HG02938 (cell line): ENCODE data around the gene MBTPS1.

Experiments
- ATAC-seq: cut with Tn5 transposase; IDR thresholded peaks from one replicate; pipeline ENCODE4 v1.9.1; 2021; ENCODE audit warnings: mild to moderate bottlenecking, moderate library complexity; ENCODE audit not compliant: unreplicated experiment

The MBTPS1 gene

DNA sequence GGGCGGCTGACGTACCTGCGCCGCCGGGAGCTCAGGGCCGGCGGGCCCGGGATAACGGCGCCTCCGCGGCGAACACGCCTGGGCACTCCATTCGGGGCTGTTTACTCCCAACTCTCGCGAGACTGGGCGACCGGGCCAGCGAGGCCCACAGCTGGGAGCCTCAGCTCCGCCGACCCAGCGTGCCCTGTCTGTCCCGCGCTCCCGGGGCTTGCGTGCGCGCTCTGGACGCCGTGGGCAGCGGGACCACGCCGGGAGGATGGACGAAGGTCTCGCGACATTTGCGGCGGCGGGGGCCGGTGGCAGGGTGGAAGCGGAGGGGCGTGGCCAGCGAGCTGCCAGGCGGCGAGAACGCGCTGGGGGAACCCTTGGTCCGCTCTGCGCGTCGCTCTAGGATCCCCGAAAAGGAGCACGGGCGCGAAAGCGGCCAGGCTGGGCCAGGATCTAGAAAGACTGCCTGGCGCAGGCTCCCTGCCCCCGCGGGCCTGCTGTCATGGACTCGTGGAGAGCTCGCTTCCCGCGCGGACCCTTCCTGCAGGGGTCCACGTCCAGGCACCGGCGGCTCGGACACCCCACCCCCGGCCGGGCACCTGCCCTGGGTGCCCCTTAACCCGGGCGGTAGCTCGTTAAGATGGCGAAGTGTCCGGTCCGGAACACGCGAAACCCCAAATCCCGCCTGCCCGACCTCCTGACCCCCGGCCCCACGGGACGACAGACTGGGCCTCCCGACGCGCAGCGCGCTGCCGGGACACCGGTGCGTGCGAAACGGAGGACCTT, at the start of gene MBTPS1:
MBTPS1 (minus strand) TSS at position 223 of the 774 bp plus-strand sequence. CDS start 15,159 bp downstream, outside the sequence.
- ATAC-seq, result peak; percentile 77

DNA sequence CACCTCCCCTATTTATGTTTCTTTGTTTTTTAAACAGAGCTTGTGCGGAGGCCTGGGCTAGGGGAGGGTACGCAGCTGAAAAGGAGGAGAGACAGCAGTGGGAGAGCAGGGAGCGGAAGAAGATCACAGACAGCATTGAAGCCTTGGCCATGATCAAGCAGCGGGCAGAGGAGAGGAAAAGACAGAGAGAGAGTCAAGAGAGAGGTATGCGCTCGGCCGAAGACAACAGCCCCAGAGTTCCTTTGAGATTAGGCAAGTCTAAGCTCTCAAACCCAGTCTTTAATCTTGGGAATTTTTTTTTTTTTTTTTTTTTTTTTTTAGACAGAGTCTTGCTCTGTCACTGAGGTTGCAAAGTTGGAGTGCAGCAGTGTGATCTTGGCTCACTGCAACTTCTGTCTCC, 49.0 kb upstream of the MBTPS1 start:
- ATAC-seq, result no peak

DNA sequence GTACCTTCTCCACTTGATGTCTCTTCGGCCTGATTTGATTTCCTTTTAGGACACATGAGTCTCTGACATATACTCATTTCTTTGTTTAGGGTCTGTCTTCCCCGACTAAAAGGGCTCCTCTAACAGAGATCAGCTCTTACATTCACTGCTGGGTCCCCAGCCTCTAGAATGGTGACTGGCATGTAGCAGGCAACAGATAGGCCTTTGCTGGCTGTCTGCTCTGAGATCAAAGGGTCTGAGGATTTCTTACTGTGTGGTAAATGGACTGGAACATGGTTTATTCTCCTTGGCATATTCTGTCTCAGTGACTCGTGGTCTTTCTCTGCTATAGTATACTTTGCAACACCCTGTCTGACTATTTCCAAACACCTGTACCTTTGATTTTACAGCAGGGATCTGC, 45.1 kb upstream of the MBTPS1 start:
- ATAC-seq, result no peak

DNA sequence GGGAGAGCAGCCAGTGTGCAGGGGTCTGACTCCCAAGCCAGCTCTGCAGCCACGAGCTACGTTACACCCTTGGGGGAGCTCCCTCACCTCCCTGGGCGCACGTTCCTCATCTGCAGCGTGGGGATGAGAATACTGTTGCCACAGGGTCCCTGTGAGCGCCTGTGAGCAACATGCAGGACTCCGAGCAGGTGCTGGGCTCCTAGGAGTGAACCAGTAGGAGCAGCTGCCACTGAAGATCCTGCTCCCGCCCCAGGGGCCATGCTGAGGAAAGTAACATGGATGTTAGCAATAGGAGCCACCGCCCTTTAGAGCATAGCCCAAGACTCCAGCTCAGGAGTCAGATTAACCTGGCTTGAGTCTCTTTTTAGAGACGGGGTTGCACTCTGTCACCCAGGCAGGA, 44.3 kb upstream of the MBTPS1 start:
- ATAC-seq, result no peak

DNA sequence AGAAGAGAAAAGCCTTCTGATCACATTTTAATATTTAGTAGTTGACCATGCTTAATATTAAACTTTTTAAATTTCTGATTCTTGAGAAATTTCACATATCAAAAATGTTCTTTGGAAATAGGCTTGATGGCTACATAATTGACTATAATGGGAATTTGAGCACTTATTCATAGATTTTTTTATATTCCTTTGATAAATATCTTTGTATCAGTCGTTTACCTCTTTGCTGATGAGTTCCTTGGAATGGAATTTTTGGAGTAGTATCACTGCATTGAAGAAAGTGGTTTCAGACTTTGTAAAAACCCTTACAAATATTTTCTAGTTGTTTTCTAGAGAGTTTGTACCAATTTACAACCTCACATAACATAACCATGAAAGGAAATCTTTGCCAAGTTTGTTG, 43.1 kb upstream of the MBTPS1 start:
- ATAC-seq, result no peak

DNA sequence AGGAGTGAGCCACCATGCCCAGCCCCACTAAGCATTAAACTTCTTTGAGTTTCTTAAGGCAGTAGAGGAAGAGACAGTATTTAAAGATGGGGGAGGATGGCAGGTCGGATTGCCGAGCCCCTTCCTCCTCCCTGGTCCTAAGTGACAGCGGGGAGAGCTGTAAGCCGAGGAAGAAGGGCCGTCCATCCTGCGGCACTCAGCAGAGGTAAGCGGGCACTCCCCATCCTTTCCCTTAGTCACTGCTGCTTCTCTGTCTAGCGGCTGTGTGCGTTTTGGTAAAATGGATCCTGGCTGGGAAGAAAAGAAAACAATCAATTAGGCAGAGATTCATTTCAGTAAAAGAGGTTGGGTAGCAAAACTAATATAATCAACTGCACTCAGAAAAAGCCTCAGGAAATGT, 42.3 kb upstream of the MBTPS1 start:
- ATAC-seq, result no peak

DNA sequence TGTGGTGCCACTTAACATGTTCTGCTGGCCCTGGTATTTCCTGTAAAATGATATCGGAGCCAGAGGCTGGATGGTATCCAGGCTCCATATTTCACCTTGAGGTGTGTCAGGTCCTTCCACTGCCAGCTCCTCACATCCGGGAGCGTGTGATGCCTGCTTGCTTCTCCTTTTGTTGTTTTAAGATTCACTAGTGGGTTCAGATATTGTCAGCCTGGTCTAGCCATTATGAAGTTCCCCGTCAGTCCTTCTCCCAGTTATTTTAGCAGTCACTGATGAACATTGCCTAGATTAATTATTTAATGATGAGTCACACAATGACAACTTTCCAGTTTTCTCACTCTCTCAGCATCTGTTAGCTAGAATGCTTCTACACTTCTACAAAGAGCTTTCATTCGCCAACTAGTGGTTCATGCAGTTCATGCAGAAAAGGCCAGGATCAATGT, 39.6 kb upstream of the MBTPS1 start:
- ATAC-seq, result no peak

DNA sequence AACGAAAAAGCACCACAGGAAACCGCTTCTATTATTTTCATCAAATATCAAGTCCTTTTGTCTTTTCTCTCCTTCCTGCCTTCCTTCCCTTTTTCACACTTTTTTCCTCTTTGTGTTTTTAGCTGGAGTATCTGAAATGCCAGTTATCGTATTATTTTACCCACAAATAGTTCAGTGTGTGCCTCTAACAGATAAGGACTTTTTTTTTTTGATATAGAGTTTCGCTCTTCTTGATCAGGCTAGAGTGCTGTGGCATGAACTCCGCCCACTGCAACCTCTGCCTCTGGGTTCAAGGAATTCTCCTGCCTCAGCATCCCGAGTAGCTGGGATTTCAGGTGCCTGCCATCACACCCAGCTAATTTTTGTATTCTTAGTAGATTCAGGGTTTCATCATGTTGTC, 39.0 kb upstream of the MBTPS1 start:
- ATAC-seq, result no peak

DNA sequence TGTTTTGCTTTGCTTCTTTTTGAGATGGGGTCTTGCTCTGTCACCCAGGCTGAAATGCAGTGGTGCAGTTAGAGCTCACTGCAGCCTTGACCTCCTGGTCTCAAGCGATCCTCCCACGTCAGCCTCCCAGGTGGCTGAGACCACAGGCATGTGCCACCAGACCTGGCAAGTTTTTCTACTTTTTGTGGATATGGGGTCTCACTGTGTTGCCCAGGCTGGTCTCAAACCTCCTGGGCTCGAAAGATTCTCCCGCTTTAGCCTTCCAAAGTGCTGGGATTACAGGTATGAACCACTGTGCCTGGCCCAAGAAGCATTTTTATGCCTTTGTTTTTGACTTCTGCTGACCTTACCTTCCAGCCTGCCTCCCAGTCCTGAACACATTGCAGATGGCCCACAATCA, 38.5 kb upstream of the MBTPS1 start:
- ATAC-seq, result no peak

DNA sequence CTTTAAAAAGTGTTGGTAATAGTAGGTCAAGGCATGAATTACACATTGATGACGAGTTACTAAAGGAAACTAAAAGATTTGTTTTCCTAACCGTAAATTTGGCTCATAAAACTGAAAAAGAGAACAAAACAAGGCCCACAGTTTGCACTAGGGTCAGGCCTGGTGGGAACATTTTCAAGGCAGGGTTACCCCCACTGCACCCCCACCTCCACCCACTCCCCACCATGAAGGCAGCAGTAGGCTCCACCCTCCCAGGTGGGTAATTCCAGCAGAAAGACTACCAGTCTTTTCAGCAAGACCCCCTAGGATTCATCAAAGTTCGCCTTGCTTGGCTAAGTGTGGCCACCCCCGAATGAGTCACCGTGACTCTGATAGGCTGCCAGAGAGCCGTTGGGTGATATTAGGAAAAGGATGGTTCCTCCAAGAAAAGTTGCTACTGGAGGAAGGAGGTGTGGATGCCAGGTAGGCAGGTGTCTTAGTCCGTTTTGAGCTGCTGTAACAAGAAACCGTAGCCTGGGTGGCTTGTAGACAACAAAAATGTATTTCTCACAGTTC, 37.0 kb upstream of the MBTPS1 start:
- ATAC-seq, result no peak

DNA sequence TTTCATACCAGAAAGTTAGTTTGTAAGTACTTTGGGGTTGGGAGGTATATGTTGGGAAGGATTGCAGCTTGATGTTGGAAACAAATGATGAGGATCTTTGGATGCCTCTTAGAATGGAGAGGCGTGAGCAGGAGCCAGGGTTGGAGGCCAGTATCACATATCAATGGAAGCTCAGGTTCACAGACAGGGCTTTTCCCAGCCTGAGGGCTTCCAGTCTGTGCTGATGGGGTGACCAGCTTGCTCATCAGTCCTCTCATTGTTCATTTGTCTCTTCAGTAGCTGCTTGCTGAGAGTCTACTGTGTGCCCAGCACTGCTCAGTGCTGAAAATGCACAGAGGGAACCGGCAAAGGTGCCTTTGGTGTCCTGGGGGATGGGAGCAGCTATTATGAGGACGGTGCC, 34.2 kb upstream of the MBTPS1 start:
- ATAC-seq, result no peak

DNA sequence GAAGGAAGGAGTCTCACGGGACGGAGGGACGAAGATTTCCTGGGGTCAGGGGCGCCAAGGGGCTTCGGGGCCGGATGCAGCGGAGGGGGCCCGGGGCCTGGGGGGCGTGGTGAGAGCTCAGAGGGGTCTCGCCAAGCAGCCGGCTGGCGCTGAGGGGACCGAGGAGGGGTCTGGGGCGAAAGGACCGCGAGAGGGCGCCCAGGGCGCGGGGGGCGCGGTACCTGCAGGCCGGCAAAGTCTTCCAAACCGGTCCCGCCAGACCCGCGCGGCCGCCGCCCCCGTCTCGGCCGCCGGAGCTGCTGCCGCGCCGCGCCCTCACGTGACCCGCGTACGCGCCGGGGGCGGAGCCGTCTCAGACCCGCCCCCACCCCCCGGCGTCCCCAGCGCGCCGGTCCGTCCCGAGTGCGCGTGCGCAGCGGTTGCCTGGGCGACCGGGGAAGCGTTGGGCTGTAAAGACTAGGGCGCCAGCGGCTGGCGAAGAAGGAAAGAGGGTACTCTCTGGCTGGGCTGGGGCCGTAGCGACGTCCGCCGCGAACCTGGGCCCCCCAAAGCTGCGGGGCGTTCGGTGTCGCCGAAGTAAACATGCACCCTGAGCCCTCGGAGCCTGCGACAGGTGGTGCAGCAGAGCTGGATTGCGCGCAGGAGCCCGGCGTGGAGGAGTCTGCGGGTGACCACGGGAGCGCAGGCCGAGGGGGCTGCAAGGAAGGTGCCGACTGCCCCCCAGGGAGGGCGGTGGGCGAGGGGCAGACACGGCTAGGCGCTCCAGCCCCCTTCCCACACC, 28.3 kb upstream of the MBTPS1 start, which contains the start of the genes DNAAF1 and HSDL1:
DNAAF1 (plus strand) TSS at position 450 of the 781 bp plus-strand sequence; CDS start at position 583, 133 bp downstream.
HSDL1 (minus strand) TSS at position 319 of the 781 bp plus-strand sequence. CDS start 13,856 bp downstream, outside the sequence.
- ATAC-seq, result peak; percentile 63

DNA sequence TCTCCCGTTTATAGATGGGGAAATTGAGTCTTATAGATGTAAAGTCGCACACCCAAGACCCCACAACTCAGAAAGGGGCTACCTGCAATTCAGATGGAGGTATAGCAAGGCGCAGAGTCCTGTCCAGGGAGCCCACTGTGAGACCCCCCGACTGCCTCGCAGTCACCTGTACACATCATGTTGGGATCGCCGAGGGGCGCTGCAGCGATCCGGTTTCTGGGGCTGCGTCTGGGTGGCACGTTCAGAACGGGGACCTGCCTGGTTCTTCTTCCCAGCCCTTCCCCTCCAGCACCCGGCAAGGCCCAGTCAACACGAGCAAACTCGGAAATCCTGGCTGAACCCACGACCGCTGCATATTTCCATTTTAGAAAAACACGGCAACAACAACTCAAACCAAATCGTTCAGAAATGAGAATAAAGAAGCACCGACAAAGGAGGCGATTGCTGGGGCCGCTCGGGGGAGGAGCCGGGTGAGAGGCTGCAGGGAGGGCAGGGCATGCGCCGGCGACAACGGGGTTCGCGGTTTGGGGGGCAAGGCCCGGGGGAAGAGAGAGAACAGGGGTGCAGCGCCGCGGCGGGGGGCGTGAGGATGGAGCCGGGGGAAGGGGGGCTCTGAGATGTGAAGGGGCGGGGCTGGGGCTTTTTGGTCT, 27.6 kb upstream of the MBTPS1 start:
- ATAC-seq, result peak; percentile 18

DNA sequence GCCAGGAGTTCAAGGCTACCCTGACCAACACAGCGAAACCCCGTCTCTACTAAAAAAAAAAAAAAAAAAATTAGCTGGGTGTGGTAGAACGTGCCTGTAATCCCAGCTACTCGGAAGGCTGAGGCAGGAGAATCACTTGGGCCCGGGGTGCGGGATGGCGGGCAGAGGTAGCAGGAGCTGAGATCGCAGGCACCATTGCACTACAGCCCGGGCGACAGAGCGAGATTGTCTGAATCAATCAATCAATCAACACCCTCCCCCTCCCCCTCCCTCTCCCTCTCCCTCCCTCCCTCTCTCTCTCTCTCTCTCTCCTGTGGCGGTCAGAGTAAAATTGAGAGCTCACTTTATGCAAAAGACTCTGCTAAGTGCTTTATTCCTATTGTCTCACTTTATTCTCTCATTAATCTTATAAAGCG, 27.1 kb upstream of the MBTPS1 start:
- no peak for ATAC-seq

DNA sequence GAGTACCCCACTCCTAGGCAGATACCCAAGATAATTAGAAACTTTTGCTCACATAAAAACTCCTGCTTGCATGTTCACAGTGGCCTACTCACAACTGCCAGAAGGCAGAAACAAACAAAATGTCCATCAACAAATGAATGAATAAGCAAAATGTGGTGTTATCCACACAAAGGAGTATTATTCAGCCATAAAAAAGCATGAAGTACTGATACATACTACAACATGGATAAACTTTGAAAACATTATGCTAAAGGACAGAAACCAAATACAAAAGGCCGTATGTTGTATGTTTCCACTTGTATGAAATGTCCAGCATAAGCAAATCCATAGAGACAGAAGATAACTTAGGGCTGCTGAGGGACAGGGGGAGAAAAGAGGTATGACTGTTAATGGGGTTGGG, 26.3 kb upstream of the MBTPS1 start:
- ATAC-seq, result no peak

DNA sequence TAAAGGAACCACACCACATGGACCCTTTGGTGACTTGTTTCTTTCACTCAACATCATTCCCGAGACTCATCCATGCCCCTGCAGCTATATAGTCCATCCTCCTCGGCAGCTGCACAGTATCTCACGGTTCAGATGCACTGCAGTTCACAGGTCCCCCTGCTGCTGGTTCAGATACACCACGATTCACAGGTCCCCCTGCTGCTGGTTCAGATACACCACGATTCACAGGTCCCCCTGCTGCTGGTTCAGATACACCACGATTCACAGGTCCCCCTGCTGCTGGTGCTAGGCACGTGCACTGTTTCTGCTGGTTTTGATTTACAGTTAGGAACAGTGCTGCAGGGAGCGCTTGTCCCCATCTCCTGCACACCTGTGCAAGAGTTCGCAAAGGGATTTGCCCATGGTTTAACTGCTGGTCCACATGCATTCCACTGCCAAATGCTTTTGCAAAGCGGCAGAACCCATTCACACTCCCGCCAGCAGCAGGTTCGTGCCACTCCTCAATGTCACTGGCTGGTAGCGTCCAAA, 24.5 kb upstream of the MBTPS1 start:
- no peak for ATAC-seq

DNA sequence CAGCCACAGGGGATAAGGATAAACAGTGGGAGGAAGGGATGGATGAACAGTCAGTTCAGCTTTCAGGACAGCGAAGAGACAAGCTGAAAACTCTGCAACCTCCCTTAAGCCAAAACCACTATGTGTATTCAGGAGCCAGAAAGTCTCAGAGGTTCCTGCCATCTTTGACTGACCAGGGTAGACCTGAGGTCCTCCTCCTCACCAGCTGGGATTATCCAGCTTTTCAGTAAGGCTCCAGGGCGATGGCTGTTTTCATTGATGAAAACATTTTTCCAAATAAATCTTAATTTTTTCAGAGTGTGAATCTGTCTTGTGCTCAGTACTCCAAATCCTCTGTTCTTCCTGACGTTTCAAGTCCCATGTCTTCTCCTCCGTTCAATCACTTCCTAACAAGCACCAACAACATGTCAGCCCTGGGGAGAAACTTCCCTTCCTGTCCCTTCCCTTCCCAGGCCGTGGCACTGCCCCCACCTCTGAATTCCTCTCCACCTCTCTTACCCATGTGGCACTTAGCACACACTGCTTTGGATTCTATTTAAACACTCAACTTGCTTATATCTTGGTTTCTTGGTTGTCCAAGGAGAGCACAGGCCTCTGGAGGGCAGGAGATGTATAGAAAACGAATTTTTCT, 23.0 kb upstream of the MBTPS1 start:
- ATAC-seq, result no peak

DNA sequence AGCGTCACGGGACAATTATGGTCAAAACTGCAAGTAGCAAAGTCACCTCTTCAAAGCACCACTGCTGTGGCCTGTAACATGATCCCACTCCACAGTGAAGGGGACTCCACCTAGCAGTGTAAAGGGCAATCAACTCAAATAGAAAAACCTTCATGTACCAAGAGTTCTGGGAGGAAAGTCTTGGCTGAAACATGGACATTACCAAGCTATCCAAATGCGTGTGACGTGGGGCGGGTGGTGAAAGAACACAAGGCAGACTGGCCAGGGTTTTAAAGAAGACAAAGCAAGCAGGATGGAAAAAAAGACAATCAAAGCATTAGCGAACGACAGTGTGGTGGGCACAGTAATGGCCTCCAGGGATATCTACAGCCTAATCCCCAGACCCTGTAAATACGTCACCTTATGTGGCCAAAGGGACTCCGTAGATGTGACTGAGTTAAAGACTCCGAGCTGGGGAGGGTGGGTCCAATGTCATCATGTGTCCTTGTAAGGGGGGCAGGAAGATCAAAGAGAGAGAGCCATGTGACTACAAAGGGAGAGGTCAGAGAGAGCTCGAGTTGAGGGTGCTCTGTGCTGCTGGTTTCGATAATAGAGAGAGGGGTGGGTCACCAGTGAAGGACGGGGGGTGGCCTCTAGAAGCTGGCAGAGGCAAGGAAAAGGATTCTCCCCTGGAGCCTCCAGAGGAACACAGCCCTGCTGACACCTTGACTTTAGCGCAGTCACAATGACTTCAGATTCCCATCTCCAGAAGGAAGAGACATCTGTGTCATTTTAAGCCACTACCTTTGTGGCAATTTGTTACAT, 22.3 kb upstream of the MBTPS1 start:
- ATAC-seq, result no peak

DNA sequence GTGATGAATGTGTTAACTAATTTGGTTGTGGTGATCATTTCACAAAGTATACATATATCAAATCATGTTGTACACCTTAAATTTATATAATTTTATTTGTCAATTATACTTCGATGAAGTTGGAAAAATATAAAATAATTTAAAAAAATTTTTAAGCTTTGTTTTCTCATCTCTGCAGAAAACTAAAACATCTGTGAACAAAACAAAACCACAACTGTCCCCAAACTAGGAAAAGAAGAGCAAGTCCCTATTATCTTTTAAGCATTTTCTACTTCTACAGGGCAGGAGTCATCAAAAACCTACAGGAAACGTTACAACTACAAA, 21.7 kb upstream of the MBTPS1 start:
- ATAC-seq, result no peak
